Measurements from ENCODE around the gene OSBP2.

GRCh38 chr22:30921108-30921507 lies 226.4 kb downstream of the OSBP2 start:
- TF ChIP-seq CTCF (IDR thresholded peaks at IDR 0.05) (no peak), POLR2A (IDR thresholded peaks at IDR 0.05) (no peak)
